Measurements from ENCODE around the gene MTMR3. TPM values are rescaled to one million over a fixed set of nuclear protein-coding genes. Genes with fewer than 3 reads are reported as not detected.

The MTMR3 gene
- total RNA-seq, 1 experiment from 2014 or later = 27.0 TPM

- Histone ChIP-seq H3K9ac (ENCODE audit: low read length) (no peak within 1 kb of the TSS), H4K20me1 (ENCODE audit: insufficient read depth) (no peaks in the 10 kb centered on the region), H3K27ac (ENCODE audit: low read depth, low read length) (no peak within 1 kb of the TSS), H3K4me1 (ENCODE audit: control insufficient read depth in 1 of 2, insufficient read depth in 2 of 2, low read length in 2 of 2) (no peaks in the 10 kb centered on the region), H3K9me2 (ENCODE audit: insufficient read depth) (no peaks in the 10 kb centered on the region), H2AFZ (ENCODE audit: low read depth, low read length, poor library complexity, severe bottlenecking) (no peak within 1 kb of the TSS), H3K27me3 (ENCODE audit: insufficient read depth, low read length) (peaks cover 12% of the 10 kb centered on the region), H3K9me3 (ENCODE audit: control insufficient read depth in 1 of 2, insufficient read depth in 1 of 2, low read depth in 1 of 2, low read length in 2 of 2) (no peaks in the 10 kb centered on the region), H3K36me3 (ENCODE audit: control insufficient read depth in 1 of 2, insufficient read depth in 2 of 2, low read length in 2 of 2) (no peaks in the 10 kb centered on the region), H3K4me3 (replicated peaks in 1 of 2; ENCODE audit: low read depth in 1 of 2, low read length in 2 of 2) (no peak within 1 kb of the TSS), H3K79me2 (ENCODE audit: insufficient read depth, low read length) (no peaks in the 10 kb centered on the region), H3K4me2 (ENCODE audit: low read length) (no peak within 1 kb of the TSS)
- intact Hi-C loops (cut with micrococcal nuclease) = no loop called here
- no peak for ATAC-seq
- BruUV-seq (replicated peaks) = no TSS peak
- DNase-seq (ENCODE audit: low read depth, low spot score) = no peak
- POLR2A ChIA-PET = no interaction called here
- no peak for TF ChIP-seq FOSL1 (IDR thresholded peaks at IDR 0.05; ENCODE audit: low read depth)
- no peak for TF ChIP-seq TCF7L2 (IDR thresholded peaks at IDR 0.05; ENCODE audit: borderline replicate concordance, extremely low read depth, insufficient read depth, insufficient read length)
- TF ChIP-seq ZNF274 (IDR thresholded peaks at IDR 0.05; ENCODE audit: low read depth, low read length) = no peak
- no peak for TF ChIP-seq SRF (IDR thresholded peaks at IDR 0.05; ENCODE audit: low read depth)
- no peak for TF ChIP-seq YY1 (IDR thresholded peaks at IDR 0.05; ENCODE audit: extremely low read depth, insufficient replicate concordance, low read depth, low read length)
- no peak for TF ChIP-seq SIN3A (IDR thresholded peaks at IDR 0.05; ENCODE audit: low read depth)
- TF ChIP-seq CTCF (IDR thresholded peaks at IDR 0.05 in 2 of 3, conservative IDR thresholded peaks at IDR 0.05 in 1 of 3; ENCODE audit: borderline replicate concordance in 1 of 3, insufficient read depth in 1 of 3, low read depth in 2 of 3, low read length in 2 of 3) = no peak
- TF ChIP-seq ATF3 (IDR thresholded peaks at IDR 0.05) = no peak
- no peak for TF ChIP-seq ZBTB33 (IDR thresholded peaks at IDR 0.05; ENCODE audit: extremely low read depth, insufficient replicate concordance, low read length)
- no peak for TF ChIP-seq POLR2A (IDR thresholded peaks at IDR 0.05; ENCODE audit: borderline replicate concordance, extremely low read depth, insufficient read depth, insufficient read length)
- no peak for TF ChIP-seq POLR2AphosphoS5 (IDR thresholded peaks at IDR 0.05; ENCODE audit: low read depth, low read length)
- CTCF ChIA-PET = interaction anchor here (1.2 kb wide), 1 partner anchor 9 kb away, joined by 5 read pairs; no protein-coding TSS in a partner anchor
- RAD21 ChIA-PET (ENCODE audit: low non-redundant PET in 1 of 2, low total read pairs in 2 of 2, uncharacterized antibody in 2 of 2, unreplicated experiment in 2 of 2) = no interaction called here
These were observed 197.1 kb downstream of the MTMR3 start, which contains the start of gene HORMAD2 for GRCh38 chr22:30079952-30080533. Gene HORMAD2, plus strand, starts transcription at chr22:30080464. Its CDS starts 13,489 bp downstream, at chr22:30093953.

Small RNA genes within 50 kb of the gene (microRNA-seq; reads per million reads assigned to microRNA genes)
- gene MIR6818 (ENCODE audit: borderline number of aligned reads) = 1.2 reads per million

Other genes with a start within 250 kb of the MTMR3 start
- gene CABP7, start 163.2 kb upstream of the MTMR3 start, total RNA-seq (2021; ENCODE audit: unreplicated experiment) = not detected
- gene ZMAT5, start 116.2 kb upstream of the MTMR3 start, total RNA-seq (2021; ENCODE audit: unreplicated experiment) = 16.0 TPM
- 119 TPM for gene UQCR10, start 115.8 kb upstream of the MTMR3 start, total RNA-seq (2021; ENCODE audit: unreplicated experiment)
- 68.6 TPM for gene ASCC2, start 44.9 kb upstream of the MTMR3 start, total RNA-seq (2021; ENCODE audit: unreplicated experiment)
- not detected for gene HORMAD2, start 197.3 kb downstream of the MTMR3 start, total RNA-seq (2021; ENCODE audit: unreplicated experiment)

Data from HCT116 (cell line).